ENCODE data around the gene FBXO39. TPM values are rescaled to one million over a fixed set of nuclear protein-coding genes. Genes with fewer than 3 reads are reported as not detected.

FBXO39 gene
- total RNA-seq, 4 donors from 2014 or later: 0.20 to 0.21 TPM; not detected in 2

Small RNAs within 50 kb of the gene (small RNA-seq; reads per million reads assigned to genes)
- gene AC004706.2: not detected

Other genes starting within 250 kb of the FBXO39 start
- 1 to 10 TPM in 3 of 4 donors, under 1 TPM in 1; 0.90 to 5.2 (median 2.3) TPM for gene PITPNM3, start 219.7 kb upstream of the FBXO39 start, total RNA-seq
- gene KIAA0753, start 135.5 kb upstream of the FBXO39 start, total RNA-seq: 10 to 100 TPM; 14.1 to 24.0 (median 16.9) TPM
- 100 to 1,000 TPM in 1 of 4 donors, 10 to 100 TPM in 3; 31.8 to 124 (median 85.6) TPM for gene TXNDC17, start 135.2 kb upstream of the FBXO39 start, total RNA-seq
- 10 to 100 TPM in 1 of 4 donors, 1 to 10 TPM in 3; 4.5 to 12.6 (median 6.6) TPM for gene MED31, start 124.6 kb upstream of the FBXO39 start, total RNA-seq
- gene C17orf100, start 124.5 kb upstream of the FBXO39 start, total RNA-seq: 1 to 10 TPM in 3 of 4 donors, not detected in 1; 2.1 to 3.9 (median 3.5) TPM
- gene SLC13A5, start 62.8 kb upstream of the FBXO39 start, total RNA-seq: not detected
- 10 to 100 TPM; 25.2 to 50.3 (median 45.6) TPM for gene XAF1, start 20.2 kb upstream of the FBXO39 start, total RNA-seq
- gene TEKT1, start 55.5 kb downstream of the FBXO39 start, total RNA-seq: not detected
- not detected for gene ALOX12, start 219.8 kb downstream of the FBXO39 start, total RNA-seq
- 10 to 100 TPM; 17.8 to 83.4 (median 54.6) TPM for gene RNASEK, start 236.4 kb downstream of the FBXO39 start, total RNA-seq
- 1 to 10 TPM; 1.9 to 8.1 (median 3.2) TPM for gene BCL6B, start 246.8 kb downstream of the FBXO39 start, total RNA-seq

Measured in tibial nerve (tissue), 4 donors.